ENCODE results near the gene ZNF664. TPM values are rescaled to one million over a fixed set of nuclear protein-coding genes. Genes with fewer than 3 reads are reported as not detected.

The ZNF664 gene
- total and polyA plus RNA-seq, 4 donors = 31.7 to 118 (median 69.5) TPM

DNA sequence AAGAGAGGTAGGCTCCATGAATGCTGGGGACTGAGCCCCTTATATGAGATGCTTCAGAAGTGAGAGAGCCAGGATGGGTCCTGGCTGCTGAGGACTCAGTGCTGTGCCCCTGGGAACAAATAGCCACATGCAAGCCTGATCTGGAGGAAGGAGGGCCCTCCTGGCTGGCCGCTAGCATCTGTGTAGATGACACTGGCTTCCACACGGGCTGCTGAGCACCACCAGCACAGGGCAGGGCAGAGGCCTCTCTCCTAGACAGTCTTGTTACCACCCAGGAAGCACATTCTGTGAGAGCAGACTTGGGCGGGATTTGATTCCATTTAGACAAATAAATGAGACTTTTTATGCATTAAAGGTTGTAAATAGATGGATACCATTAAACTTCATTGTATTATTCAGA is 48.0 kb downstream of the ZNF664 start:
- TF ChIP-seq, protein P1, sequence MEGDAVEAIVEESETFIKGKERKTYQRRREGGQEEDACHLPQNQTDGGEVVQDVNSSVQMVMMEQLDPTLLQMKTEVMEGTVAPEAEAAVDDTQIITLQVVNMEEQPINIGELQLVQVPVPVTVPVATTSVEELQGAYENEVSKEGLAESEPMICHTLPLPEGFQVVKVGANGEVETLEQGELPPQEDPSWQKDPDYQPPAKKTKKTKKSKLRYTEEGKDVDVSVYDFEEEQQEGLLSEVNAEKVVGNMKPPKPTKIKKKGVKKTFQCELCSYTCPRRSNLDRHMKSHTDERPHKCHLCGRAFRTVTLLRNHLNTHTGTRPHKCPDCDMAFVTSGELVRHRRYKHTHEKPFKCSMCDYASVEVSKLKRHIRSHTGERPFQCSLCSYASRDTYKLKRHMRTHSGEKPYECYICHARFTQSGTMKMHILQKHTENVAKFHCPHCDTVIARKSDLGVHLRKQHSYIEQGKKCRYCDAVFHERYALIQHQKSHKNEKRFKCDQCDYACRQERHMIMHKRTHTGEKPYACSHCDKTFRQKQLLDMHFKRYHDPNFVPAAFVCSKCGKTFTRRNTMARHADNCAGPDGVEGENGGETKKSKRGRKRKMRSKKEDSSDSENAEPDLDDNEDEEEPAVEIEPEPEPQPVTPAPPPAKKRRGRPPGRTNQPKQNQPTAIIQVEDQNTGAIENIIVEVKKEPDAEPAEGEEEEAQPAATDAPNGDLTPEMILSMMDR (IDR thresholded peaks at IDR 0.05; ENCODE audit: control extremely low read depth, extremely low read depth) = no peak
- DNase-seq (no peak), ATAC-seq (ENCODE audit: insufficient read depth, low FRiP score) (no peak)
- H3K27me3 ChIP-seq (ENCODE audit: control insufficient read depth in 3 of 3, insufficient read depth in 3 of 3, low read length in 2 of 3) = no peaks in the 10 kb centered on the region
- peak overlapping the region in 1 of 2 donors; percentile 15 for H3K27ac ChIP-seq (ENCODE audit: low read depth in 1 of 2, low read length in 1 of 2)
- H3K4me1 ChIP-seq (ENCODE audit: control insufficient read depth in 5 of 5, insufficient read depth in 5 of 5, low read length in 5 of 5) = peaks cover 0 to 17% (median 5%) of the 10 kb centered on the region in 5 donors
- no peaks in the 10 kb centered on the region for H3K9me3 ChIP-seq (ENCODE audit: control insufficient read depth in 4 of 4, insufficient read depth in 3 of 4, low read length in 3 of 4)
- 79 to 81% methylated on average over 3 of the region's 3 CpGs for WGBS, 2 donors
- H3K4me3 ChIP-seq = no peak overlapping the region
- no peak overlapping the region for H3K9ac ChIP-seq (ENCODE audit: insufficient read depth in 1 of 2, low read length in 2 of 2)
- H3K36me3 ChIP-seq (ENCODE audit: control insufficient read depth in 4 of 4, insufficient read depth in 4 of 4, low read length in 4 of 4) = peaks cover 0 to 5% (median 0%) of the 10 kb centered on the region in 4 donors

DNA sequence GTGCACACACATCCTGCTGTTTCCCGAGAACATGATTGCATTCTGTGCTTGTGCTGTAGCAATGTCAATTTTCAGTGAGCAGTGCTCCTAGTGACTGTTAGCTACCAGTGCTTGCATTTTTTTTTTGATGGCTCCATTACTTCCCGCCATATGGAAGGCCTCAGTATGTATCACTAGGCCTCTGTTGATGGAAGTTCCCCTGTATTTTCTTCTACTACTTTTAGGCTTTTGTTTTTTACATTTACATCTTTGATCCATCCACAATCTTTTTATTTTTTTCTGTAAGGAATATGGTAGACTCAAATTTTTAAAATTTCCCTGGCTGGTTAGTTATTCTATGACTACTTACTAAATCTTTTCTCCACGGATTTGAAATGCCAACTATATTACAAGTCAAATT is 49.1 kb downstream of the ZNF664 start:
- H3K9ac ChIP-seq (ENCODE audit: insufficient read depth in 1 of 2, low read length in 2 of 2) = no peak overlapping the region
- H3K27ac ChIP-seq (ENCODE audit: low read depth in 1 of 2, low read length in 1 of 2) = no peak overlapping the region
- peaks cover 0 to 17% (median 5%) of the 10 kb centered on the region in 5 donors for H3K4me1 ChIP-seq (ENCODE audit: control insufficient read depth in 5 of 5, insufficient read depth in 5 of 5, low read length in 5 of 5)
- no peak overlapping the region for H3K4me3 ChIP-seq
- WGBS, 2 donors = 81 to 91% methylated on average over 3 of the region's 3 CpGs
- DNase-seq (no peak), ATAC-seq (ENCODE audit: insufficient read depth, low FRiP score) (no peak)
- no peaks in the 10 kb centered on the region for H3K27me3 ChIP-seq (ENCODE audit: control insufficient read depth in 3 of 3, insufficient read depth in 3 of 3, low read length in 2 of 3)
- H3K36me3 ChIP-seq (ENCODE audit: control insufficient read depth in 4 of 4, insufficient read depth in 4 of 4, low read length in 4 of 4) = peaks cover 0 to 3% (median 0%) of the 10 kb centered on the region in 4 donors
- no peaks in the 10 kb centered on the region for H3K9me3 ChIP-seq (ENCODE audit: control insufficient read depth in 4 of 4, insufficient read depth in 3 of 4, low read length in 3 of 4)
- TF ChIP-seq, protein P1 (IDR thresholded peaks at IDR 0.05; ENCODE audit: control extremely low read depth, extremely low read depth) = no peak

DNA sequence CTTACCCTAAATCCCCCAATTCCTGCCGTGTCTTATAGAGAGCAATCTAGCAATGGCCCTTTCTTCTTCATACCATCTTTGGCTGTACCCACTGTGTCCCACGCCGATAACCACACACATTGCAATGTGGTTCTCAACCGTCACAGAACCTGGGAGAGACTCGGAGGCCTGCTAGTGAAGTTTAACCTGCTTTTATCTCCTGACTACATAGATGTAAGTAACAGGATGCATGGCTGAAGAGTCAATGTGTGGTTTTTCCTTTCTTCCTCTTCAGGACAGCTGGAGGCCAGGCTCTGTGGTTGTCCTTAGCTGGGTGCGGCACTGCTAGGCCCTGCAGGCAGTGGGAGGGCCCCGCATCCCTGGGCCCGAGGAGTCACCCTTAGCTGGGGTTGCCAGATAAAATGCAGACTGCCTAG is 51.3 kb downstream of the ZNF664 start:
- ATAC-seq (ENCODE audit: insufficient read depth, low FRiP score) (no peak), DNase-seq (no peak)
- no peak overlapping the region for H3K27ac ChIP-seq (ENCODE audit: low read depth in 1 of 2, low read length in 1 of 2)
- 44 to 71% methylated on average over 8 of the region's 8 CpGs for WGBS, 2 donors
- H3K4me3 ChIP-seq = no peak overlapping the region
- TF ChIP-seq, protein P1 (IDR thresholded peaks at IDR 0.05; ENCODE audit: control extremely low read depth, extremely low read depth) = no peak
- no peaks in the 10 kb centered on the region for H3K9me3 ChIP-seq (ENCODE audit: control insufficient read depth in 4 of 4, insufficient read depth in 3 of 4, low read length in 3 of 4)
- peaks cover 0 to 3% (median 0%) of the 10 kb centered on the region in 4 donors for H3K36me3 ChIP-seq (ENCODE audit: control insufficient read depth in 4 of 4, insufficient read depth in 4 of 4, low read length in 4 of 4)
- peaks cover 0 to 16% (median 2%) of the 10 kb centered on the region in 5 donors for H3K4me1 ChIP-seq (ENCODE audit: control insufficient read depth in 5 of 5, insufficient read depth in 5 of 5, low read length in 5 of 5)
- no peak overlapping the region for H3K9ac ChIP-seq (ENCODE audit: insufficient read depth in 1 of 2, low read length in 2 of 2)
- H3K27me3 ChIP-seq (ENCODE audit: control insufficient read depth in 3 of 3, insufficient read depth in 3 of 3, low read length in 2 of 3) = no peaks in the 10 kb centered on the region

DNA sequence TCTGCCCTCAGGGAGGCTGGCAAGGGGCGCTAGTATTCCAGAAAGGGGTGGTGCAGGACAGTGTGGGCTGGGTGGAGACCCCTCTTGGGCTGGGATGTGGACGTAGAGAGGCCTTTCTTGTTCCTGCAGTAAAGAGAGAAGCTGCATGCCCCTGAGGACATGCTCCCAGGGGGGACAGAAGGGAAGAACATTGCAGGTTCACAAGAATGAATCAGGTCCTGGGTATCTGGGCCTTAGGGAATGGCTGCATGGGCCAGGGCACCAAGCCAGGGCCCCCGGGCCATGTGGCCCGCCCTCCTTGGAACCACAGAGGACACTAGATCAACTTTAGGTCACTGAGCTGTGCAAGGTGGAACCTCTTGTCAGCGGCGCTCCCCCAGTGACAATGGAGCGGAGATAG is 51.8 kb downstream of the ZNF664 start:
- ATAC-seq (ENCODE audit: insufficient read depth, low FRiP score) (no peak), DNase-seq (no peak)
- no peak overlapping the region for H3K27ac ChIP-seq (ENCODE audit: low read depth in 1 of 2, low read length in 1 of 2)
- TF ChIP-seq, protein P1 (IDR thresholded peaks at IDR 0.05; ENCODE audit: control extremely low read depth, extremely low read depth) = no peak
- 76 to 85% methylated on average over 7 of the region's 7 CpGs for WGBS, 2 donors
- H3K9ac ChIP-seq (ENCODE audit: insufficient read depth in 1 of 2, low read length in 2 of 2) = no peak overlapping the region
- H3K36me3 ChIP-seq (ENCODE audit: control insufficient read depth in 4 of 4, insufficient read depth in 4 of 4, low read length in 4 of 4) = peaks cover 0 to 3% (median 0%) of the 10 kb centered on the region in 4 donors
- H3K4me3 ChIP-seq = no peak overlapping the region
- peaks cover 0 to 17% (median 2%) of the 10 kb centered on the region in 5 donors for H3K4me1 ChIP-seq (ENCODE audit: control insufficient read depth in 5 of 5, insufficient read depth in 5 of 5, low read length in 5 of 5)
- no peaks in the 10 kb centered on the region for H3K9me3 ChIP-seq (ENCODE audit: control insufficient read depth in 4 of 4, insufficient read depth in 3 of 4, low read length in 3 of 4)
- H3K27me3 ChIP-seq (ENCODE audit: control insufficient read depth in 3 of 3, insufficient read depth in 3 of 3, low read length in 2 of 3) = no peaks in the 10 kb centered on the region
